Neural progenitor cell (in vitro differentiated cells): ENCODE data around the gene TCF7L2. TPM values are rescaled to one million over a fixed set of nuclear protein-coding genes. Genes with fewer than 3 reads are reported as not detected.

ENCODE experiments used
- DNase-seq: peaks from one replicate; pipeline ENCODE4 v3.0.0-alpha.2; 2016; ENCODE audit warnings: low spot score
- H2AFZ ChIP-seq: fragments of 200-600 bp; sonication (generic); replicated peaks from 2 replicates; pipeline ENCODE4 v1.6.1; 2016; ENCODE audit warnings: antibody characterized with exemption
- H3F3A ChIP-seq: fragments of 200-600 bp; sonication (generic); 2 replicates; pipeline ENCODE4 v1.6.1; 2016; ENCODE audit warnings: antibody characterized with exemption, low read depth
- H3K27ac ChIP-seq: fragments of 200-600 bp; sonication (generic); 2 replicates; pipeline ENCODE4 v1.5.1; 2016; ENCODE audit warnings: mild to moderate bottlenecking
- H3K27me3 ChIP-seq: fragments of 200-600 bp; sonication (generic); 2 replicates; pipeline ENCODE4 v1.6.1; 2016; ENCODE audit warnings: mild to moderate bottlenecking, moderate library complexity
- H3K36me3 ChIP-seq: fragments of 200-600 bp; sonication (generic); 2 replicates; pipeline ENCODE4 v1.5.1; 2016
- H3K4me1 ChIP-seq: fragments of 200-600 bp; sonication (generic); 2 replicates; pipeline ENCODE4 v1.6.1; 2016; ENCODE audit warnings: mixed run types
- H3K4me2 ChIP-seq: fragments of 200-600 bp; sonication (generic); 2 replicates; pipeline ENCODE4 v1.6.1; 2016
- H3K4me3 ChIP-seq: fragments of 200-600 bp; sonication (generic); 2 replicates; pipeline ENCODE4 v1.5.1; 2016
- H3K79me2 ChIP-seq: fragments of 200-600 bp; sonication (generic); 2 replicates; pipeline ENCODE4 v1.6.1; 2016; ENCODE audit warnings: low read depth
- H3K9ac ChIP-seq: fragments of 200-600 bp; sonication (generic); 2 replicates; pipeline ENCODE4 v1.6.1; 2016
- H3K9me3 ChIP-seq: fragments of 200-600 bp; sonication (generic); 2 replicates; pipeline ENCODE4 v1.5.1; 2016; ENCODE audit warnings: low read depth
- H4K20me1 ChIP-seq: fragments of 200-600 bp; sonication (generic); 2 replicates; pipeline ENCODE4 v1.6.1; 2016; ENCODE audit warnings: low read depth
- H3K27ac Mint-ChIP-seq: 3 replicates; pipeline ENCODE4 v1.8.0; 2021; ENCODE audit warnings: mixed read lengths
- H3K27me3 Mint-ChIP-seq: 2 replicates; pipeline ENCODE4 v1.8.0; 2022; ENCODE audit warnings: low read depth, mild to moderate bottlenecking, inconsistent platforms, moderate library complexity, mixed read lengths; ENCODE audit not compliant: insufficient read depth
- H3K36me3 Mint-ChIP-seq: 3 replicates; pipeline ENCODE4 v1.8.0; 2021; ENCODE audit warnings: mixed read lengths
- H3K4me1 Mint-ChIP-seq: 3 replicates; pipeline ENCODE4 v1.8.0; 2021; ENCODE audit warnings: mixed read lengths
- H3K4me3 Mint-ChIP-seq: 3 replicates; pipeline ENCODE4 v1.8.0; 2021; ENCODE audit warnings: mild to moderate bottlenecking, moderate library complexity, mixed read lengths
- H3K9me3 Mint-ChIP-seq: 3 replicates; pipeline ENCODE4 v1.8.0; 2020; ENCODE audit warnings: mixed read lengths
- CTCF ChIP-seq: fragments of 200-600 bp; sonication (generic); IDR thresholded peaks from 2 replicates; pipeline ENCODE4 v1.5.1; 2017; ENCODE audit warnings: antibody characterized with exemption, mild to moderate bottlenecking
- EZH2 ChIP-seq: fragments of 200-600 bp; sonication (generic); IDR thresholded peaks from 2 replicates; pipeline ENCODE4 v1.6.1; 2017; ENCODE audit warnings: antibody characterized with exemption, mild to moderate bottlenecking, moderate library complexity
- EZH2phosphoT487 ChIP-seq: fragments of 200-600 bp; sonication (generic); IDR thresholded peaks from 2 replicates; pipeline ENCODE4 v1.6.1; 2017; ENCODE audit warnings: antibody characterized with exemption
- total RNA-seq: library from RNA; depleted of rRNA; stranded (reverse); fragments of >200 nt; gene quantifications from 2 replicates; pipeline ENCODE4 v1.2.3, GENCODE V29; 2015; ENCODE audit warnings: low replicate concordance

The TCF7L2 gene
- total RNA-seq, 1 donor from 2014 or later = 12.3 TPM

GRCh38 chr10:113133497-113134115, 183.6 kb downstream of the TCF7L2 start:
- Histone ChIP-seq H3F3A (peaks cover 78% of the 10 kb centered on the region), H4K20me1 (peaks cover 78% of the 10 kb centered on the region), H3K4me2 (peak overlapping the region; percentile 62), H3K9ac (no peak overlapping the region), H3K36me3 (no peaks in the 10 kb centered on the region), H3K79me2 (peaks cover 94% of the 10 kb centered on the region), H3K27me3 (no peaks in the 10 kb centered on the region), H3K9me3 (no peaks in the 10 kb centered on the region), H3K4me3 (peak overlapping the region; percentile 21), H3K27ac (peak overlapping the region; percentile 56), H3K4me1 (peaks cover 92% of the 10 kb centered on the region), H2AFZ (no peak overlapping the region)
- Mint-ChIP-seq H3K9me3 (no peaks in the 10 kb centered on the region), H3K4me3 (peak overlapping the region; percentile 66), H3K27ac (peak overlapping the region; percentile 62), H3K4me1 (peaks cover 75% of the 10 kb centered on the region), H3K27me3 (peaks cover 6% of the 10 kb centered on the region), H3K36me3 (peaks cover 3% of the 10 kb centered on the region)
- DNase-seq = no peak
- TF ChIP-seq CTCF (no peak), EZH2 (no peak), EZH2phosphoT487 (no peak)

- Histone ChIP-seq H3K4me2 (peak overlapping the region; percentile 62), H4K20me1 (peaks cover 88% of the 10 kb centered on the region), H3K4me1 (peaks cover 86% of the 10 kb centered on the region), H3K27me3 (no peaks in the 10 kb centered on the region), H3K79me2 (peaks cover 95% of the 10 kb centered on the region), H3K9ac (no peak overlapping the region), H3F3A (peaks cover 64% of the 10 kb centered on the region), H3K27ac (peak overlapping the region; percentile 58), H3K4me3 (peak overlapping the region; percentile 17), H3K9me3 (no peaks in the 10 kb centered on the region), H3K36me3 (no peaks in the 10 kb centered on the region), H2AFZ (no peak overlapping the region)
- Mint-ChIP-seq H3K27me3 (peaks cover 6% of the 10 kb centered on the region), H3K4me1 (peaks cover 73% of the 10 kb centered on the region), H3K36me3 (peaks cover 3% of the 10 kb centered on the region), H3K9me3 (no peaks in the 10 kb centered on the region), H3K4me3 (peak overlapping the region; percentile 52), H3K27ac (no peak overlapping the region)
- peak; percentile 75 for DNase-seq
- TF ChIP-seq EZH2phosphoT487 (no peak), EZH2 (no peak), CTCF (no peak)
Observed at GRCh38 chr10:113135025-113135424, 185.0 kb downstream of the TCF7L2 start.

- TF ChIP-seq EZH2phosphoT487 (no peak), CTCF (no peak), EZH2 (no peak)
- Mint-ChIP-seq H3K9me3 (no peaks in the 10 kb centered on the region), H3K27ac (no peak overlapping the region), H3K4me3 (no peak overlapping the region), H3K36me3 (peaks cover 6% of the 10 kb centered on the region), H3K27me3 (peaks cover 4% of the 10 kb centered on the region), H3K4me1 (peaks cover 58% of the 10 kb centered on the region)
- Histone ChIP-seq H3K4me3 (no peak overlapping the region), H3K79me2 (peaks cover 94% of the 10 kb centered on the region), H3K4me1 (peaks cover 65% of the 10 kb centered on the region), H3K27ac (no peak overlapping the region), H3K9me3 (no peaks in the 10 kb centered on the region), H3K36me3 (no peaks in the 10 kb centered on the region), H3K9ac (no peak overlapping the region), H3F3A (peaks cover 36% of the 10 kb centered on the region), H4K20me1 (peaks cover 93% of the 10 kb centered on the region), H2AFZ (no peak overlapping the region), H3K4me2 (no peak overlapping the region), H3K27me3 (no peaks in the 10 kb centered on the region)
- DNase-seq = no peak
Observed at GRCh38 chr10:113137941-113138685, 188.1 kb downstream of the TCF7L2 start.
